ENCODE results near the gene CHMP4A. TPM values are rescaled to one million over a fixed set of nuclear protein-coding genes. Genes with fewer than 3 reads are reported as not detected.
A peak's percentile ranks its signal among the peaks of the same experiment; 100 is the strongest.

Gene CHMP4A
- total RNA-seq, 4 donors from 2014 or later: 43.9 to 118 (median 82.1) TPM

DNA sequence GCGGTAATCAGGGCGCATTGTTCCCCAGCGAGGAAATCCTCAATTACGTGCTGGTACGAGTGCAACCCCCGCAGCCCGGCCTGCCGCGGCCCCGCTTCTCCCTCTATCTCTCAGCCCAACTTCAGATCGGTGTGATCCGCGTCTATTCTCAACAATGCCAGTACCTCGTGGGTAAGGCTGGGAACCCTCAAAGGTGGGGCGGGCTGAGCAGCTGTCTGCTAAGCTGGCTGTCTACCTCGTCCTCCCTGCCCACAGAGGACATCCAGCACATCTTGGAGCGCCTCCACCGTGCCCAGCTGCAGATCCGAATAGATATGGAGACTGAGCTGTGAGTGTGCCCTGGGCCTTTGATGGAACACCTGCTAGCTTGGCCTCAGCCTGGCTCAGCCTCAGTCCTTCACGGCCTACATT is 40.4 kb downstream of the CHMP4A start:
- Histone ChIP-seq H3K27ac (peak overlapping the region in 3 of 4 donors; percentile 52 to 77 (median 75)), H3K4me1 (peaks cover 0 to 14% (median 2%) of the 10 kb centered on the region in 4 donors), H3K27me3 (no peaks in the 10 kb centered on the region), H3K4me3 (peak overlapping the region in 2 of 4 donors; percentile 45 to 48), H3K9me3 (no peaks in the 10 kb centered on the region), H3K36me3 (peaks cover 0 to 69% (median 0%) of the 10 kb centered on the region in 3 donors)
- DNase-seq (ENCODE audit: low spot score in 2 of 2): no peak
- WGBS, 2 donors: 62 to 71% methylated on average over 20 of the region's 20 CpGs
- TF ChIP-seq, protein P1, sequence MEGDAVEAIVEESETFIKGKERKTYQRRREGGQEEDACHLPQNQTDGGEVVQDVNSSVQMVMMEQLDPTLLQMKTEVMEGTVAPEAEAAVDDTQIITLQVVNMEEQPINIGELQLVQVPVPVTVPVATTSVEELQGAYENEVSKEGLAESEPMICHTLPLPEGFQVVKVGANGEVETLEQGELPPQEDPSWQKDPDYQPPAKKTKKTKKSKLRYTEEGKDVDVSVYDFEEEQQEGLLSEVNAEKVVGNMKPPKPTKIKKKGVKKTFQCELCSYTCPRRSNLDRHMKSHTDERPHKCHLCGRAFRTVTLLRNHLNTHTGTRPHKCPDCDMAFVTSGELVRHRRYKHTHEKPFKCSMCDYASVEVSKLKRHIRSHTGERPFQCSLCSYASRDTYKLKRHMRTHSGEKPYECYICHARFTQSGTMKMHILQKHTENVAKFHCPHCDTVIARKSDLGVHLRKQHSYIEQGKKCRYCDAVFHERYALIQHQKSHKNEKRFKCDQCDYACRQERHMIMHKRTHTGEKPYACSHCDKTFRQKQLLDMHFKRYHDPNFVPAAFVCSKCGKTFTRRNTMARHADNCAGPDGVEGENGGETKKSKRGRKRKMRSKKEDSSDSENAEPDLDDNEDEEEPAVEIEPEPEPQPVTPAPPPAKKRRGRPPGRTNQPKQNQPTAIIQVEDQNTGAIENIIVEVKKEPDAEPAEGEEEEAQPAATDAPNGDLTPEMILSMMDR (IDR thresholded peaks at IDR 0.05): no peak

DNA sequence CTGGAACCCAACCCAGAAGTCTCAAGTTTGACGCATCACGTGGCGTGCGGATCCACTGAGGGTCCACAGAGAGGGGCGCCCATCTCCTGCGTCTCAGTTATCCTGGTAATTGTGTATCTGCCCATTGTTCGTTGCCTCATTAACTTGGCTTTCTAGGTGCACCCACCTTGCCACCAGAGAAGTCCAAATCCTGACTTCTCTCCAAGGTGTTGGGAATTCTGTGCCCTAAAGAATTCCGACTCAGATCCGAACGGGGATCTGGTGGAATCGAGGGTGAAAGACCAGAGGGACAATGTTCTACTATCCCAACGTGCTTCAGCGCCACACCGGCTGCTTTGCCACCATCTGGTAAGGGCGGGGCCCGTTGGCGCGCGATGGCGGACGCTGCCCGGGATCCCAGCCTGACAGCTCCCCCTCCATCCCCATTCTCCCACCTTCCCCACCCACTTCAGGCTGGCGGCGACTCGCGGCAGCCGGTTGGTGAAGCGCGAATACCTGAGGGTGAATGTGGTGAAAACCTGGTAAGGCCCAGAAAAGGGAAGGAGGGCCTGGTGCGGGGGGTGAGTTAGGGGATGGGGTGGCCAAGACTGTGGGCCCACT is 40.9 kb downstream of the CHMP4A start:
- Histone ChIP-seq H3K27ac (peak overlapping the region; percentile 49 to 77 (median 64)), H3K36me3 (peaks cover 0 to 69% (median 0%) of the 10 kb centered on the region in 3 donors), H3K27me3 (no peaks in the 10 kb centered on the region), H3K4me3 (peak overlapping the region; percentile 38 to 48 (median 46)), H3K9me3 (no peaks in the 10 kb centered on the region), H3K4me1 (peaks cover 0 to 14% (median 2%) of the 10 kb centered on the region in 4 donors)
- no peak for DNase-seq (ENCODE audit: low spot score in 2 of 2)
- WGBS, 2 donors: 30 to 40% methylated on average over 30 of the region's 30 CpGs
- TF ChIP-seq, protein P1 (IDR thresholded peaks at IDR 0.05): no peak
- TF ChIP-seq POLR2A (IDR thresholded peaks at IDR 0.05) (no peak), EP300 (IDR thresholded peaks at IDR 0.05) (no peak)

DNA sequence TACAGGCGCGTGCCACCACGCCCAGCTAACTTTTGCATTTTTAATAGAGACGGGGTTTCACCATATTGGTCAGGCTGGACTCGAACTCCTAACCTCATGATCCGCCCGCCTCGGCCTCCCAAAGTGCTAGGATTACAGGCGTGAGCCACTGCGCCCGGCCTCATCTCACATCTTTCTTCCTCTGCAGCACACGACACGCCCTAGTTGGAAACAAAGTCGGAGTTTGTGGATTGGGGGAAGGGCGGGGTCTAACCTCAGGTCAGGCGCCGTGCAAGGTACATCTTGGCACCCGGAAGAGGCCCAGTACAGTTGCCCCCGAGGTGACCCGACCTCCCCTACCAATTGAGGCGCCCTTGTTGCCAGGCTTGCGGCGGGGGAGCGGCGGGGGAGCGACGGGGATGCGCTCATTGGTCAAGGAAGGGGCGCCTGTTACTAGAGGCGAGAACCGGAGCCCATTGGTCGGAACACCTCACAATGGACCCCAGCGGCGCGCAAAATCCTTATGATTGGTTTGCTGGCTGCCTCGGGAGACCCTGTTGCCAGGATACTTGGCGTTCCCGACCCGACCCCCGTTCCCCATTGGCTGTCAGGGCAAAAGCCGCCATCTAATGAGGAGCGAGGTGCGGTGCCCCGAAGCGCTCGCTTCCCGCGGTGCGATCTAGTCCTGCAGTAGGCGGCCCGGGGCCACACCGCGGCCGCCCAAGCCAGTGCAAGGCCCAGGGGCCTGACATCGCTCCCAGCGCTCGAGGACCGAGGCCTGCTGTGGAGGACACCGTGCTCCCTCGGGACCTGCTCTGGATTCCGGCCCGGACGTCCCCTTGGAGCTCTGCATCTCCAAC is 41.6 kb downstream of the CHMP4A start, which contains the start of gene REC8:
REC8 (plus strand) TSS at position 659 of the 839 bp plus-strand sequence. CDS start 473 bp downstream, outside the sequence.
- peak; percentile 61 to 63 for DNase-seq (ENCODE audit: low spot score in 2 of 2)
- peaks cover 0 to 69% (median 0%) of the 10 kb centered on the region in 3 donors for H3K36me3 ChIP-seq
- WGBS, 2 donors: 8 to 14% methylated on average over 54 to 63 of the region's 63 CpGs
- TF ChIP-seq EP300 (IDR thresholded peaks at IDR 0.05): peak in 1 of 2 donors; percentile 17
- TF ChIP-seq, protein P1 (IDR thresholded peaks at IDR 0.05): peak in 1 of 5 experiments; percentile 12
- no peak for TF ChIP-seq POLR2A (IDR thresholded peaks at IDR 0.05)
- peak within 1 kb of the TSS; percentile 49 to 77 (median 64) for H3K27ac ChIP-seq
- peaks cover 0 to 14% (median 2%) of the 10 kb centered on the region in 4 donors for H3K4me1 ChIP-seq
- H3K4me3 ChIP-seq: peak within 1 kb of the TSS; percentile 38 to 48 (median 46)
- H3K9me3 ChIP-seq: no peaks in the 10 kb centered on the region
- H3K27me3 ChIP-seq: no peaks in the 10 kb centered on the region

DNA sequence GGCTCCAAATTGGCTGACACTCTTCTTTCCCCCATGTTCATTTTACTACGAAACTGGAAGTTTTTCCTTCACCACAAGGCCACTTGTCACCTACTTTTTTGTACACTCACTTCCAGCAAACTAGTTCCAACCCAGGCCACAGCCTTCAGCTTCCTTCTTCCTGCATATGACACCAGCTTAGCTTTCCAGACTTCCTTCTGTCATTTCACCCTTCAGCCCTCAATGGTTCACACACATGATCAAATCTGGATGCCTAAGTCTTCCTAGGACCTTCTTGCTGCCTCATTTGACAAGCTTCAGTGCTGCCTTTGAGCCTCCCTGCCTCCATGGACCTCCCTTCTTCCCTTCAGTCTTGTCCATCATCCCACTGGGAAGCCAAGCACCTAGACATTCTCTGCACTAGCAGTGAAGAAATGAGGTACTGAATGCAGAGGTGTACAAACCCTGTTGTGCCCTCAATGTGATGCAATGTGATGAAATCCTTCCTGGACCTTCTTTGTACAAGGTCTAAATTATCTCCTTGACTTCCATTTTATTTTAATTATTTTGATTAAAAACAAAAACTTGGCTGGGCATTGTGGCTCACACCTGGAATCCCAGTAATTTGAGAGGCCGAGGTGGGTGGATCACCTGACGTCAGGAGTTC is 45.7 kb downstream of the CHMP4A start:
- Histone ChIP-seq H3K9me3 (no peaks in the 10 kb centered on the region), H3K36me3 (peaks cover 5 to 73% (median 34%) of the 10 kb centered on the region in 3 donors), H3K27me3 (no peaks in the 10 kb centered on the region), H3K4me3 (no peak overlapping the region), H3K27ac (no peak overlapping the region), H3K4me1 (peaks cover 0 to 40% (median 12%) of the 10 kb centered on the region in 4 donors)
- no peak for DNase-seq (ENCODE audit: low spot score in 2 of 2)
- TF ChIP-seq POLR2A (IDR thresholded peaks at IDR 0.05) (no peak), EP300 (IDR thresholded peaks at IDR 0.05) (no peak)
- TF ChIP-seq, protein P1 (IDR thresholded peaks at IDR 0.05): no peak
- WGBS, 2 donors: 83 to 86% methylated on average over 3 of the region's 3 CpGs
